GM19023 (cell line): Measurements from ENCODE around the gene SUPV3L1.
"Not testable (repeated sequence)": the region's sequence is repeated elsewhere in the genome, so short reads cannot be mapped to it uniquely, and the experiment has no call there.

Source experiments
- ATAC-seq: cut with Tn5 transposase; IDR thresholded peaks from one replicate; pipeline ENCODE4 v1.9.1; 2021; ENCODE audit warnings: mild to moderate bottlenecking, moderate library complexity; ENCODE audit not compliant: unreplicated experiment

SUPV3L1 gene

DNA sequence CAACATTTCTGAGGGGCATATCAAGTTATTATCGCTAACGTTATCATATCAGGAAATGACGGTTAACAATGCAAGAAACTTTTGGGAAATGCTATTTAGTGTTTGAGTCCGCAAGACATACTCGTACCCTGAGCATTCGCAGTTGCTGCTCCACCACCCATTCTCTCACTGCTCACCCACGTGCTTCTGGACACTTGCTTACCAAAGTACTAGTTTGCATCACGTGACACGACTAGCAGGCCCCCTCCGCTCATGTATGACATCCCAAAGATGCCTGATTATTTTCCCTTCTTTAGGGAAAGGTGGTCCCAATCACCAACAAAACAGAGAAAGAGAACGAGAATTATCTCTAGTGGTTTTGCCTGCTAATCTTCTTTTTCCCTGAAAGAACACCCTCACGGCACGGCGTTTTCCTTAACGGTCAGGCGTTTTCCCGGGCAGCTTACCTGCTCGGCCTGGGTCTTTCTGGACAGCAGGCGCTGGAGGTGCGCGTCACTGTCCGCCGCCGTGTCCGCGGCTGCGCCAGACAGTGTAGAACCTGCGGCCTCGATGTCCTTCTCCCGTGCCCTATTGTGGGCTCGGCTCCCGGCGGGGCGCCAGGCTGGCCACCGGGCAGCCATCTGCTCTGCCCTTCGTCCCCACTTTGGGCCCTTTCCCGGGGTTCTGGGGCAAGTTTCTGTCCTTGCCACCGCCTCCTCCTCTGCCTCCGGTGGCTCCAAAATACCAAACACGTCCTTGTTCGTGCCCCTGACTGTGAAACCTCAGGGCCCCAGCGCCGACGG, at the start of gene SUPV3L1:
Gene SUPV3L1, plus strand, starts transcription at position 492 of the 782 bp plus-strand sequence. Its CDS starts 58 bp downstream, at position 550.
- ATAC-seq = peak; percentile 91

DNA sequence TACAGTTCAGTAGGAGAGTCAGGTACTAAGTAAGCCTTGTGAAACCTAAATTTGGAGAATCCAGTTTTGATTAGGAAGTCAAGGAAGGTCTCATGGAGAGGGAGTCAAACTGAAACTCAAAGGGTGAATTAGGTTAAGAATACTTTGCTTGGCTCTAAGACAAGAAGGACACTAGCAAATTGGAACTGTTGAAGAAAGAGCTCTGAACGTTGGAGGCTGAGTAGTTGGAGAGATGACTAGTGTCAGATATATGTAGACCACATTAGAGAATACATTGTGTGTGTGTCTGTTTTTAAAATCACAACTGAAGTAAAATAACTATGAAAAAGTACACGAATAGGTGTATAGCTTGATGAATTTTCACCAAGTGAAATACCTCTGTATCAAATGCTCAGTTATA, 49.8 kb upstream of the SUPV3L1 start:
- no peak for ATAC-seq

DNA sequence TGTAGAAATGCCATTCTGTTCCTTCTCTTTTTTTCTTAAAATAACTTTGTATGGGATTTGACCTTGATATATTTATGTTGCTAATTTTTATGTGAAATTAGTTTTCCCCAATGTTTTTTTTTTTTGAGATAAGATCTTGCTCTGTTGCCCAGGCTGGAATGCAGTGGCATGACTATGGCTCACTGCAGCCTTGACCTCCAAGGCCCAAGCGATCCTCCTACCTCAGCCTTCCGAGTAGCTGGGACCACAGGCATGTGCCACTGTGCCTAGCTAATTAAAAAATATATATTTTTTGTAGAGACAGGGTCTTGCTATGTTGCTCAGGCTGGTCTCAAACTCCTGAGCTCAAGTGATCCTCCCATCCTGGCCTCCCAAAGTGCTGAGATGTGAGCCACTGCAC, 40.1 kb upstream of the SUPV3L1 start:
- ATAC-seq = no peak

- no peak for ATAC-seq
Observed at GRCh38 chr10:69141304-69141703, 38.7 kb upstream of the SUPV3L1 start.

- not testable (repeated sequence) for ATAC-seq
Observed at GRCh38 chr10:69142074-69142473, 38.0 kb upstream of the SUPV3L1 start.

- ATAC-seq = no peak
Observed at GRCh38 chr10:69142983-69143382, 37.1 kb upstream of the SUPV3L1 start.

- no peak for ATAC-seq
Observed at GRCh38 chr10:69145329-69145728, 34.7 kb upstream of the SUPV3L1 start.

GRCh38 chr10:69145864-69146263, 34.2 kb upstream of the SUPV3L1 start:
- no peak for ATAC-seq

- ATAC-seq = no peak
Observed at GRCh38 chr10:69146759-69147158, 33.3 kb upstream of the SUPV3L1 start.

DNA sequence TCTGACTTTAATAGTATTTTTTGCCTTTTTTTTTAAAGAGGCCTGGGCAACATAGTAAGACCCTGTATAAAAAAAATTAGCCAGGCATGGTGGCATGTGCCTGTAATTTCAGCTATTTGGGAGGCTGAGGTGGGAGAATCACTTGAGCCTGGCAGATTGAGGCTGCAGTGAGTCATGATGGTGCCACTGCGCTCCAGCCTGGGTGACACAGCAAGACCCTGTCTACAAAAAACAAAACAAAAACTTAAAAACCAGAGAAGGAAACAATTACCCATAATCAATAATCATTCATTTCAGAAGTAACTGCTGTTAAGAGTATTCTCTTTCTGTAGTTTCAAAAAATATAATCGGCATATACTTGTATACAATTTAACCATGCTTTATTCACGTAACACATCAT, 28.1 kb upstream of the SUPV3L1 start:
- ATAC-seq = no peak

DNA sequence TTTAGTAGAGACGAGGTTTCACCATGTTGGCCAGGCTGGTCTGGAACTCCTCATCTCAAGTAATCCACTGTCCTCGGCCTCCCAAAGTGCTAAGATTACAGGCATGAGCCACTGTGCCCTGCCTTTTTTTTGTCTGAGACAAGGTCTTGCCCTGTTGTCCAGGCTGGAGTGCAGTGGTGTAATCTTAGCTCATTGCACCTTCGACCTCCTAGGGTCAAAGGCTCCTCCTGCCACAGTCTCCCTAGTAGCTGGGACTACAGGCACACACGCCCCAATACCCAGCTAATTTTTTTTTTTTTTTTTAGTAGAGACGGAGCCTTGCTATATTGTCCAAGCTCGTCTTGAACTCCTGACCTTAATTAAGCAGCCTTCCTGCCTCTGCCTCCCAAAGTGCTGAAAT, 26.8 kb upstream of the SUPV3L1 start:
- no peak for ATAC-seq

DNA sequence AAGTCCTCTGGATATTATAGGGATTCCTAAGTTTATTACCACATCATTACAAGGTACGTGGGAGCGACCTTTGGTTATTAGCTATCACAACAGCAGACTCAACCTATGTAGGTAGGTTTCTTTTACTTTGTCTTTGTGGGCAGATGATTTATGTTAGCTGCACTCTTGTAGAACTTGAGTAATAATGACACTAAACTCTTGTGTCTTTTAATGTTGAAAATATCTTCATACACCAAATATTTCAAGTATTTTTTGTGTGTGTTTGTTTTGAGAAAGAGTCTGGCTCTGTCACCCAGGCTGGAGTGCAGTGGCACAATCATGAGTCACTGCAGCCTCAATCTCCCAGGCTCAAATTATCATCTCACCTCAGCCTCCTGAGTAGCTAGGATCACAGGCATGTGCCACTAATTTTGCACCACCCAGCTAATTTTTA, 19.2 kb upstream of the SUPV3L1 start:
- no peak for ATAC-seq

- ATAC-seq = no peak
Observed at GRCh38 chr10:69168493-69168892, 11.5 kb upstream of the SUPV3L1 start.

DNA sequence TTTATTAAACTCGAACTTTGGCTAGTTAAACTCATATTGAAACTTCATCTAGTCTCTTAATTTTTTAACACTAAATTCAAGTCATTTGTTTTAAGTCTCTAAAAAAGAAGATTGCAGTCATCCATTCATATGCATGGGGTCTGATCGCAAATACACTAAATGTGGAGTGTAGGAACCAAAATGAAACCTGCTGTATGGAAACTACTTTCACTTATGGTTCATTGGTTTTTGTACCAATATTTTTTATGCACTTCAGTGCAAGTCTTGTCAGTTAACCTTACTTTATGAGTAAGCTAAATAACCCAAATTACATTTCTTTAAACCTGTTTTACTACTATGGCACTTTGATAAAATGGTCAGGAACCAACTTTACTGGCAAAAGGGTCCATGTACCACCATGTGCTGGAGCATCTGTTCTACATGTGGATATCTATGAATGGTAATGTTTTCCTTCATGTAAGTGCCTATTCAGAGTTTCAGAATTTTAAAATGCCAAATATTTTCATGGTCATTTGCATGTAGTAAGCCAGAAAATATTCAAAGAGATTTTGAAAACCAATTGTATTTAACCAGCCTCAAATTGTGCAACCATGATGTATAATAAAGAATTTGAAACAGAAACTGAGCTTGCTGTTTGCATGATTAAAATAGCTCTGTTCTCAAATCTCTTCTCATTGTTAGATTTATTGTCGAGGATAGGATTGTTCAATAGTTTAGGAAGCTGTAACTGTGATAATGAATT, 7.6 kb upstream of the SUPV3L1 start:
- ATAC-seq = no peak

GRCh38 chr10:69175326-69175725, 4.7 kb upstream of the SUPV3L1 start:
- ATAC-seq = not testable (repeated sequence)

DNA sequence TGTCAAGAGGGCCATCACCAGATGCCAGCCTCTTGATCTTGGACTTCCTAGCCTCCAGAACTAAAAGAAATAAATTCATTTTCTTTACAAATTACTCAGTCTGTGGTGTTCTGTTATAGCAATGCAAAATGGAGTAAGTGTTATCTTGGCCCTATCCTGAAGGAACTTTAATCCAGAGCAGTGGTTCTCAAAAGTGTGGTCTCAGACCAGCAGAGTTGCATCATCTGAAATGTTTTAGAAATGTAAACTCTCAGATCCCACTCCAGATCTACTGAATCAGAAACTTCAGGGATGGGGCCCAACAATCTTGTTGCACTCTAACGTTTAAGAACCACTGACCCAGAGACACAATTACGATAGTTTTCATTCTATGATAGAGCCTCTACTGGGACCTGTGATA, 3.2 kb upstream of the SUPV3L1 start:
- ATAC-seq = no peak

GRCh38 chr10:69179089-69179742, 818 bp upstream of the SUPV3L1 start:
- ATAC-seq = peak; percentile 17

DNA sequence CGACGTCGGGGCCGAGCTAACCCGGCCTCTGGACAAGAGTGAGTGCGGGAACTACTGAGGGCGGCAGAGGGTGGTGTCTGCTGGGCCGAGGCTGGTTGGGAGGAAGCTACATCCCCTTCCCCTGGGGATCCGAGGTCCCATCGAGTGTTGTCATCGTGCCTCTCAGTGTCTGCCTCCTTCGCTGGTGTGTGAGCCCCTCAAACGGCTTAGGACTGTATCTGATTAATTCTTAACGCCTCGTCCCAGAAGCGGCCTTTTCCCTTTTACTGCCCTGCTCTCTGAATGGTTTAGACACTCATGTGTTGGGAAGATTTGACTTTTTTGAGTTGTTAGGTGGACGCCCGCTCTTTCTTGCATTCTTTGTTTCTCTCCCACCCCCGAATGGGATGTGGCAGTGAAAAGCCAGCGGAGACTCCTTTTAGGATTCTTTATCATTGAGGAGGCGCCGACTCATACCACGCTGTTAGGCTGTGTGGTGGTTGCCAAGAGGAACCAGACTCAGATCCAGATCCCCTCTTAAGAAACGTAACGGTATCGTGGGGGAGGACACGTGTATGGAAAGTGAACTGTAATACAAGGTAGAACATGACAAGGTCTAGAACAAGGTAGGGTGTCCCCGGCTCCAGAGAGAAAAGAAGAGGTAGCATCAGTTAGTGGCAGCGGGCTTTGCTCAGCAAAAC, 631 bp downstream of the SUPV3L1 start:
- peak; percentile 30 for ATAC-seq

DNA sequence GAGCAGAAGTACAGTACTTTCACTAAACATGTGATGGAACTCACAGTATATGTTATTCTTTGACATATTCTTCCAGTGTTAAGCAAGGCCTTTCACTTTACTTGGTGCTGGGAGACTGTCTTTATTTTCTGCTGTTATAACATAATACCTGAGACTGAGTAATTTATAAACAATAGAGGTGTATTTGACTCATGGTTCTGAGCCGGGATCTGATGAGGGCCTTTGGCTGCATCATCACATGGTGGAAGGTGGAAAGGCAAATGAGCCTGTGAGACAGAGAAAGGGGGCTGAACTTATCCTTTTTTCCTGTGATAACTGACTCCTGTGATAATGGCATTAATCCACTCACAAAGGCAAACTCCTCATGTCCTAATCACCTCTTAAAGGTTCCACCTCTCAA, 1.4 kb downstream of the SUPV3L1 start:
- ATAC-seq = no peak

DNA sequence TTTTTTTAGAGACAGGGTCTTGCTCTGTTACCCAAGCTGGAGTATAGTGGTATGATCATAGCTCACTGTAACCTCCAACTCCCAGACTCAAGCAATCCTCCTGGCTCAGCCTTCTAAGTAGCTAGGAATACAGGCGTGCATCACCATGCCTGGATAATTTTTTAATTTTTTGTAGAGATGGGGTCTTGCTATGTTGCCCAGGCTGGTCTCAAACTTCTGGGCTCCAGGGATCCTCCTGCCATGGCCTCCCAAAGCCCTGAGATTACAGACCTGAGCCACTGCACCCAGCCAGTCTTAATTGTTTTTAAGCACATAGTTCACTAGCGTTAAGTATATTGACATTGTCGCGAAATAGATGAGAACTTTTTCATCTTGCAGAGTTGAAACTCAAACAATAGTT, 2.0 kb downstream of the SUPV3L1 start:
- ATAC-seq = no peak

DNA sequence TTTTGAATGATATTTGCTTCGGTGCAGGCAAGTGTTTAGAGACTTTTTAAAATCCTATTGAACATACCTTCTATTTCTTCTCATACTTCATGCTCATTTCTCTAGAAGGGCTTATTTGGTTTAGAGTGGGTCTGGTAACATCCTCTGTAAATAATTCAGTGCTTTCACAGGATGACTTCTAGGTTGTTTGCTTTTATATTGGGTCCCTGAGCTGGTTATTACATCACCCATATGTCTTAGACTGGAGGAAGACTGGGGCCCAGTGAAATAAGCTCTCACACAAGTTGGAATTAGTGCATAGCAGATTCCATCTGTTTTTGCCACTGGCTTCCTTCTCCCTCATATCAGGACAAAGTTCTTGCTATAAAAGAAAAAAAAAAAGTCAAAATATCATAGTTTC, 6.5 kb downstream of the SUPV3L1 start:
- no peak for ATAC-seq
